GM23338 (cell line): ENCODE data around the gene CSF2.

ENCODE experiments used
- CREB1 ChIP-seq: fragments of 250-450 bp; sonication (Bioruptor Pico); IDR thresholded peaks from 2 replicates; pipeline ENCODE4 v1.5.0; 2020; ENCODE audit warnings: low read depth, mild to moderate bottlenecking, moderate library complexity
- EZH2 ChIP-seq: fragments of 200-600 bp; sonication (generic); IDR thresholded peaks from one replicate; pipeline ENCODE4 v1.8.0; 2017; ENCODE audit warnings: antibody characterized with exemption, mild to moderate bottlenecking, low read depth; ENCODE audit not compliant: unreplicated experiment
- EZH2phosphoT487 ChIP-seq: fragments of 200-600 bp; sonication (generic); IDR thresholded peaks from one replicate; pipeline ENCODE4 v1.8.1; 2018; ENCODE audit warnings: antibody characterized with exemption; ENCODE audit not compliant: unreplicated experiment
- JUNB ChIP-seq: IDR thresholded peaks from one replicate; pipeline ENCODE4 v1.6.1; 2016; ENCODE audit warnings: antibody characterized with exemption; ENCODE audit not compliant: unreplicated experiment
- NANOG ChIP-seq: IDR thresholded peaks from 2 replicates; pipeline ENCODE4 v1.6.1; 2016; ENCODE audit warnings: antibody characterized with exemption, borderline replicate concordance
- POLR2AphosphoS5 ChIP-seq: IDR thresholded peaks from 2 replicates; pipeline ENCODE4 v1.6.1; 2016; ENCODE audit warnings: antibody characterized with exemption, low read depth
- STAT1 ChIP-seq: IDR thresholded peaks from one replicate; pipeline ENCODE4 v1.6.1; 2016; ENCODE audit warnings: antibody characterized with exemption; ENCODE audit not compliant: unreplicated experiment
- ZNF114 ChIP-seq: fragments of 250-450 bp; sonication (Bioruptor Pico); IDR thresholded peaks from 2 replicates; pipeline ENCODE4 v1.5.0; 2020; ENCODE audit warnings: mild to moderate bottlenecking, moderate library complexity
- ZNF331 ChIP-seq: fragments of 250-450 bp; sonication (Bioruptor Pico); IDR thresholded peaks from 2 replicates; pipeline ENCODE4 v1.5.0; 2020; ENCODE audit warnings: low read depth, mild to moderate bottlenecking, moderate library complexity
- TF ChIP-seq, protein P1 (sequence below), 2 experiments: fragments of 200-600 bp in 1 of 2; sonication (generic) in 1 of 2; conservative IDR thresholded peaks; 2 replicates each; pipeline versions ENCODE4 v1.5.1 to v1.6.1; 2016 to 2017; ENCODE audit warnings: antibody characterized with exemption in 2 of 2, low read depth in 2 of 2, mild to moderate bottlenecking in 2 of 2, moderate library complexity in 1 of 2
- TF ChIP-seq, protein P2 (sequence below): IDR thresholded peaks from 2 replicates; pipeline ENCODE4 v1.6.1; 2016; ENCODE audit warnings: antibody characterized with exemption
- TF ChIP-seq, protein P3 (sequence below): IDR thresholded peaks from one replicate; pipeline ENCODE4 v1.6.1; 2018; ENCODE audit warnings: antibody characterized with exemption; ENCODE audit not compliant: unreplicated experiment

DNA sequence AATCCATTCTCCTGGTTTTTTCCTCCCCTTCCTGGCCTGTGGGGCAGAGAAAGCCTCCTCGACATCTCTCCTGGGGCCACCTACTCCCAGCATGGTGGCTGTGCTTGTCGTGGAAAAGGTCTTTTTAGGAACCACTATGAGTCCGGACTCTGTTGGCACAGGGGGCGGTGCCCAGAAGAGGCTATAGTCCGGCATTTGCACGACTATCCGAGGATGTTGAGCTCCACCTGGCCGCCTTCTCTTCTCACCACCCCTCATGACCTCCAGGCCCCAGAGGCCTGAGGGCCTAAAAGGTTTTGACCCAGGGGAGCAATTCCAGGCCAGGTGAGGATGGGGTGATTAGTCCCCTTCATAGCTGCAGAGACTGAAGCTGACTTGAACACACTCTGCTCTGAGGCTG is 14.1 kb downstream of the CSF2 start:
- TF ChIP-seq POLR2AphosphoS5 (no peak), EZH2phosphoT487 (no peak), EZH2 (no peak), CREB1 (CRISPR knock-in tag) (no peak), JUNB (no peak), ZNF331 (no peak), ZNF114 (CRISPR knock-in tag) (no peak), NANOG (no peak), STAT1 (no peak)
- TF ChIP-seq, protein P1, sequence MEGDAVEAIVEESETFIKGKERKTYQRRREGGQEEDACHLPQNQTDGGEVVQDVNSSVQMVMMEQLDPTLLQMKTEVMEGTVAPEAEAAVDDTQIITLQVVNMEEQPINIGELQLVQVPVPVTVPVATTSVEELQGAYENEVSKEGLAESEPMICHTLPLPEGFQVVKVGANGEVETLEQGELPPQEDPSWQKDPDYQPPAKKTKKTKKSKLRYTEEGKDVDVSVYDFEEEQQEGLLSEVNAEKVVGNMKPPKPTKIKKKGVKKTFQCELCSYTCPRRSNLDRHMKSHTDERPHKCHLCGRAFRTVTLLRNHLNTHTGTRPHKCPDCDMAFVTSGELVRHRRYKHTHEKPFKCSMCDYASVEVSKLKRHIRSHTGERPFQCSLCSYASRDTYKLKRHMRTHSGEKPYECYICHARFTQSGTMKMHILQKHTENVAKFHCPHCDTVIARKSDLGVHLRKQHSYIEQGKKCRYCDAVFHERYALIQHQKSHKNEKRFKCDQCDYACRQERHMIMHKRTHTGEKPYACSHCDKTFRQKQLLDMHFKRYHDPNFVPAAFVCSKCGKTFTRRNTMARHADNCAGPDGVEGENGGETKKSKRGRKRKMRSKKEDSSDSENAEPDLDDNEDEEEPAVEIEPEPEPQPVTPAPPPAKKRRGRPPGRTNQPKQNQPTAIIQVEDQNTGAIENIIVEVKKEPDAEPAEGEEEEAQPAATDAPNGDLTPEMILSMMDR (conservative IDR thresholded peaks at IDR 0.05; ENCODE audit: low read depth in 2 of 2): no peak
- TF ChIP-seq, protein P2, sequence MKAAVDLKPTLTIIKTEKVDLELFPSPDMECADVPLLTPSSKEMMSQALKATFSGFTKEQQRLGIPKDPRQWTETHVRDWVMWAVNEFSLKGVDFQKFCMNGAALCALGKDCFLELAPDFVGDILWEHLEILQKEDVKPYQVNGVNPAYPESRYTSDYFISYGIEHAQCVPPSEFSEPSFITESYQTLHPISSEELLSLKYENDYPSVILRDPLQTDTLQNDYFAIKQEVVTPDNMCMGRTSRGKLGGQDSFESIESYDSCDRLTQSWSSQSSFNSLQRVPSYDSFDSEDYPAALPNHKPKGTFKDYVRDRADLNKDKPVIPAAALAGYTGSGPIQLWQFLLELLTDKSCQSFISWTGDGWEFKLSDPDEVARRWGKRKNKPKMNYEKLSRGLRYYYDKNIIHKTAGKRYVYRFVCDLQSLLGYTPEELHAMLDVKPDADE: no peak
- TF ChIP-seq, protein P3, sequence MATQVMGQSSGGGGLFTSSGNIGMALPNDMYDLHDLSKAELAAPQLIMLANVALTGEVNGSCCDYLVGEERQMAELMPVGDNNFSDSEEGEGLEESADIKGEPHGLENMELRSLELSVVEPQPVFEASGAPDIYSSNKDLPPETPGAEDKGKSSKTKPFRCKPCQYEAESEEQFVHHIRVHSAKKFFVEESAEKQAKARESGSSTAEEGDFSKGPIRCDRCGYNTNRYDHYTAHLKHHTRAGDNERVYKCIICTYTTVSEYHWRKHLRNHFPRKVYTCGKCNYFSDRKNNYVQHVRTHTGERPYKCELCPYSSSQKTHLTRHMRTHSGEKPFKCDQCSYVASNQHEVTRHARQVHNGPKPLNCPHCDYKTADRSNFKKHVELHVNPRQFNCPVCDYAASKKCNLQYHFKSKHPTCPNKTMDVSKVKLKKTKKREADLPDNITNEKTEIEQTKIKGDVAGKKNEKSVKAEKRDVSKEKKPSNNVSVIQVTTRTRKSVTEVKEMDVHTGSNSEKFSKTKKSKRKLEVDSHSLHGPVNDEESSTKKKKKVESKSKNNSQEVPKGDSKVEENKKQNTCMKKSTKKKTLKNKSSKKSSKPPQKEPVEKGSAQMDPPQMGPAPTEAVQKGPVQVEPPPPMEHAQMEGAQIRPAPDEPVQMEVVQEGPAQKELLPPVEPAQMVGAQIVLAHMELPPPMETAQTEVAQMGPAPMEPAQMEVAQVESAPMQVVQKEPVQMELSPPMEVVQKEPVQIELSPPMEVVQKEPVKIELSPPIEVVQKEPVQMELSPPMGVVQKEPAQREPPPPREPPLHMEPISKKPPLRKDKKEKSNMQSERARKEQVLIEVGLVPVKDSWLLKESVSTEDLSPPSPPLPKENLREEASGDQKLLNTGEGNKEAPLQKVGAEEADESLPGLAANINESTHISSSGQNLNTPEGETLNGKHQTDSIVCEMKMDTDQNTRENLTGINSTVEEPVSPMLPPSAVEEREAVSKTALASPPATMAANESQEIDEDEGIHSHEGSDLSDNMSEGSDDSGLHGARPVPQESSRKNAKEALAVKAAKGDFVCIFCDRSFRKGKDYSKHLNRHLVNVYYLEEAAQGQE: no peak
